Heart right ventricle (tissue), 16 donors: Measurements from ENCODE around the gene GSTM2. TPM values are rescaled to one million over a fixed set of nuclear protein-coding genes. Genes with fewer than 3 reads are reported as not detected.
A peak's percentile ranks its signal among the peaks of the same experiment; 100 is the strongest.

Source experiments
- ATAC-seq, 8 donors: fragments of 200-7000 bp; cut with Tn5 transposase; one replicate each; pipeline ENCODE4 v1.9.1; 2020; ENCODE audit warnings: mild to moderate bottlenecking in 8 of 8, moderate library complexity in 8 of 8, moderate number of reproducible peaks in 1 of 8
- DNase-seq, 2 donors: peaks; one replicate each; pipeline ENCODE4 v3.0.0-alpha.2; 2020
- H3K27ac ChIP-seq, 10 donors: fragments of 200-600 bp; sonication (generic) in 2 of 10; one replicate each; pipeline versions ENCODE4 v1.5.0 to v1.8.0; 2020 to 2022; ENCODE audit warnings: mild to moderate bottlenecking in 3 of 10
- H3K27me3 ChIP-seq, 7 donors: fragments of 200-600 bp; one replicate each; pipeline ENCODE4 v1.8.0; 2021 to 2022; ENCODE audit warnings: mild to moderate bottlenecking in 2 of 7
- H3K36me3 ChIP-seq, 9 donors: fragments of 200-600 bp; sonication (generic) in 1 of 9; one replicate each; pipeline versions ENCODE4 v1.5.0 to v1.8.0; 2020 to 2022; ENCODE audit warnings: mild to moderate bottlenecking in 2 of 9
- H3K4me1 ChIP-seq, 9 donors: fragments of 200-600 bp; sonication (generic) in 1 of 9; one replicate each; pipeline versions ENCODE4 v1.5.0 to v1.8.0; 2020 to 2022; ENCODE audit warnings: mild to moderate bottlenecking in 4 of 9
- H3K4me3 ChIP-seq, 10 donors: fragments of 200-600 bp; sonication (generic) in 2 of 10; one replicate each; pipeline versions ENCODE4 v1.5.0 to v1.8.0; 2020 to 2022; ENCODE audit warnings: mild to moderate bottlenecking in 7 of 10, moderate library complexity in 2 of 10
- H3K9me3 ChIP-seq, 11 donors: fragments of 200-600 bp in 10 of 11; sonication (generic) in 2 of 11; one replicate each; pipeline versions ENCODE4 v1.5.0 to v1.8.0; 2013 to 2022; ENCODE audit warnings: mild to moderate bottlenecking in 2 of 11, control low read depth in 1 of 11, moderate library complexity in 1 of 11
- CTCF ChIP-seq, 9 donors: fragments of 200-600 bp; sonication (generic) in 2 of 9; IDR thresholded peaks; one replicate each; pipeline versions ENCODE4 v1.5.0 to v1.8.0; 2021 to 2022; ENCODE audit warnings: antibody characterized with exemption in 9 of 9, mild to moderate bottlenecking in 5 of 9, moderate library complexity in 1 of 9
- WGBS, 2 donors: extraction: QIAGEN DNeasy Blood & Tissue Kit; methylation state at CpG; one replicate each; pipeline ENCODE4 v1.1.7; 2013; ENCODE audit warnings: inconsistent platforms in 1 of 2; 5-methylcytosine and 5-hydroxymethylcytosine counted together
- intact Hi-C, 10 donors: fragments of 100-400 bp; cut with DNase I; formaldehyde crosslinking; loops; one replicate each; pipeline versions ENCODE4 v1.11.1 to v1.14.2; 2022
- polyA plus RNA-seq, 2 donors: library from polyadenylated mRNA; stranded (reverse); fragments of 200-250 nt; gene quantifications; one replicate each; pipeline ENCODE4 v1.2.3, GENCODE V29; 2013
- total RNA-seq, 10 donors: library from RNA; stranded (reverse); fragmentation: NEBNext Ultra II Directional in 3 of 10; extraction: Animal tissue kit (Norgen Biotek cat#: 25700) in 3 of 10; gene quantifications; one replicate each; pipeline versions ENCODE4 v1.2.1 to v1.2.4, GENCODE V29; 2021 to 2023
- donor health status: Arrhythmogenic right ventricular cardiomyopathy.
- donor health status: ischemic (EF 13 %, LVEDD 7.1; RV severe dilation, severe dysfunction).
- donor health status: healthy with polysubstance abuse.
- donor health status: DM: no; HTN: yes; CAD: no.
- donor health status: DM: no; HTN: no; CAD: no.
- donor health status: ischemic (EF 25% LVEDD 6.9; RV normal size, moderate dysfunction).
- donor health status: ischemic (EF 25% LVEDD 5.7; RV mildly dilated, moderate dysfunction).
- donor health status: healthy.
- donor health status: DM: yes; HTN: yes; CAD: no.
- donor health status: Ischemic cardiomyopathy.
- donor health status: ischemic (EF 35%, LVEDD 5.7; RV mildly dilated, moderate dysfunction).
- donor health status: nonischemic (EF 11% LVEDD 7.7; RV severe dilation, severe dysfunction).
- donor health status: DM: yes; HTN: yes; CAD: no.
- donor health status: PGD.
- donor health status: ischemic (EF 29% LVEDD 5.4; RV normal size, mild dysfunction).
- donor health status: nonischemic (EF 23%, LVEDD 6.1; RV moderate dilation, normal function).

Gene GSTM2
- total and polyA plus RNA-seq, 12 donors = 23.1 to 113 (median 68.1) TPM

GRCh38 chr1:109653306-109653705 lies 14.6 kb upstream of the GSTM2 start:
- WGBS, 2 donors = 87 to 92% methylated on average over 2 of the region's 2 CpGs
- ATAC-seq (no peak), DNase-seq (no peak)
- Histone ChIP-seq H3K27me3 (no peaks in the 10 kb centered on the region), H3K27ac (no peak overlapping the region), H3K4me1 (peaks cover 0 to 30% (median 11%) of the 10 kb centered on the region in 9 donors), H3K9me3 (no peaks in the 10 kb centered on the region), H3K36me3 (peaks cover 0 to 6% (median 0%) of the 10 kb centered on the region in 9 donors), H3K4me3 (no peak overlapping the region)
- intact Hi-C loops = loop anchor here in 1 of 10 donors (10.0 kb wide), 1 partner anchor 331 kb away; the partner anchor contains the start of gene AHCYL1
- TF ChIP-seq CTCF (IDR thresholded peaks at IDR 0.05) = no peak

- no peak for ATAC-seq
- Histone ChIP-seq H3K4me1 (peaks cover 0 to 32% (median 11%) of the 10 kb centered on the region in 9 donors), H3K9me3 (no peaks in the 10 kb centered on the region), H3K4me3 (no peak overlapping the region), H3K27ac (no peak overlapping the region), H3K27me3 (no peaks in the 10 kb centered on the region), H3K36me3 (peaks cover 0 to 18% (median 4%) of the 10 kb centered on the region in 9 donors)
- intact Hi-C loops = loop anchor here in 1 of 10 donors (10.0 kb wide), 1 partner anchor 330 kb away; the partner anchor contains the start of gene AHCYL1
- DNase-seq = no peak
- no peak for TF ChIP-seq CTCF (IDR thresholded peaks at IDR 0.05)
- WGBS, 2 donors = 89 to 92% methylated on average over 12 of the region's 12 CpGs
These were observed 13.3 kb upstream of the GSTM2 start for GRCh38 chr1:109654519-109654918.

GRCh38 chr1:109655615-109656519 lies 12.0 kb upstream of the GSTM2 start, which contains the start of gene GSTM4:
Gene GSTM4, plus strand, starts transcription at chr1:109656099. Its CDS starts 291 bp downstream, at chr1:109656390.
- H3K27ac ChIP-seq = peak within 1 kb of the TSS; percentile 59 to 96 (median 88)
- WGBS, 2 donors = 0 to 1% methylated on average over 54 of the region's 54 CpGs
- H3K27me3 ChIP-seq = no peaks in the 10 kb centered on the region
- TF ChIP-seq CTCF (IDR thresholded peaks at IDR 0.05) = peak in 2 of 9 donors; percentile 27 to 34
- peaks cover 0 to 34% (median 11%) of the 10 kb centered on the region in 9 donors for H3K4me1 ChIP-seq
- peak; percentile 88 to 90 for DNase-seq
- peak within 1 kb of the TSS; percentile 54 to 83 (median 70) for H3K4me3 ChIP-seq
- H3K36me3 ChIP-seq = peaks cover 0 to 29% (median 9%) of the 10 kb centered on the region in 9 donors
- no peaks in the 10 kb centered on the region for H3K9me3 ChIP-seq
- intact Hi-C loops = loop anchor here in 2 of 10 donors (5.0 to 10.0 kb wide), 2 partner anchors 329 to 331 kb away; partner anchors contain the start of gene AHCYL1 (in 1 of the 2)
- ATAC-seq = peak; percentile 93 to 98 (median 96)

GRCh38 chr1:109657395-109657794 lies 10.5 kb upstream of the GSTM2 start:
- WGBS, 2 donors = 94 to 96% methylated on average over 4 of the region's 4 CpGs
- no peak overlapping the region for H3K4me3 ChIP-seq
- peaks cover 0 to 34% (median 11%) of the 10 kb centered on the region in 9 donors for H3K4me1 ChIP-seq
- no peak for TF ChIP-seq CTCF (IDR thresholded peaks at IDR 0.05)
- DNase-seq (no peak), ATAC-seq (no peak)
- H3K9me3 ChIP-seq = no peaks in the 10 kb centered on the region
- no peaks in the 10 kb centered on the region for H3K27me3 ChIP-seq
- H3K36me3 ChIP-seq = peaks cover 0 to 44% (median 9%) of the 10 kb centered on the region in 9 donors
- intact Hi-C loops = loop anchor here in 2 of 10 donors (5.0 to 10.0 kb wide), 2 partner anchors 327 to 330 kb away; partner anchors contain the start of gene AHCYL1 (in 1 of the 2)
- no peak overlapping the region for H3K27ac ChIP-seq
